DOHH2 (cell line): ENCODE measurements around the gene WDR75.

Experiments
- CTCF ChIP-seq: fragments of 200-600 bp; sonication (generic); IDR thresholded peaks from one replicate; pipeline ENCODE4 v1.5.1; 2014; ENCODE audit warnings: antibody characterized with exemption, mild to moderate bottlenecking, low read depth, low read length; ENCODE audit not compliant: poor library complexity, severe bottlenecking
- EZH2phosphoT487 ChIP-seq: fragments of 200-600 bp; sonication (generic); IDR thresholded peaks from 2 replicates; pipeline ENCODE4 v1.6.1; 2017; ENCODE audit warnings: borderline replicate concordance, mild to moderate bottlenecking, antibody characterized with exemption, low read length, moderate library complexity, mixed read lengths

GRCh38 chr2:189498205-189498604 is 56.9 kb downstream of the WDR75 start:
- TF ChIP-seq CTCF (no peak), EZH2phosphoT487 (no peak)
